Measurements from ENCODE around the gene CLBA1. TPM values are rescaled to one million over a fixed set of nuclear protein-coding genes. Genes with fewer than 3 reads are reported as not detected.
"Not testable (repeated sequence)": the region's sequence is repeated elsewhere in the genome, so short reads cannot be mapped to it uniquely, and the experiment has no call there.

Gene CLBA1
- total RNA-seq, 5 donors from 2014 or later (not counting 1 experiment from before 2014, with no cell fraction given) = 1.2 to 3.4 (median 2.7) TPM

DNA sequence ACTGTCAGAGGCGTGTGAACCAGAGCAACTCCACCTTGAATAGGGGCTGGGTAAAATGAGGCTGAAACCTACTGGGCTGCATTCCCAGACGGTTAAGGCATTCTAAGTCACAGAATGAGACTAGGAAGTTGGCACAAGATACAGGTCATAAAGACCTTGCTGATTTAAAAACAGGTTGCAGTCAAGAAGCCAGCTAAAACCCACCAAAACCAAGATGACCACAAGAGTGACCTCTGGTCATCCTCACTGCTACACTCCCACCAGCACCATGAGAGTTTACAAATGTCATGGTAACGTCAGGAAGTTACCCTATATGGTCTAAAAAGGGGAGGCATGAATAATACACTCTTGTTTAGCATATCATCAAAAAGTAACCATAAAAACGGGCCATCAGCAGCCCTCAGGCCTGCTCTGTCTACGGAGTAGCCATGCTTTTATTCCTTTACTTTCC is 46.9 kb downstream of the CLBA1 start:
- H3K4me1 ChIP-seq (ENCODE audit: control insufficient read depth in 1 of 2, extremely low read depth in 1 of 2, insufficient read depth in 2 of 2, low read length in 2 of 2); H3K27me3 ChIP-seq (replicated peaks in 1 of 2; ENCODE audit: control insufficient read depth in 2 of 2, extremely low read depth in 1 of 2, insufficient read depth in 2 of 2, low read length in 1 of 2); H3K4me3 ChIP-seq (ENCODE audit: control insufficient read depth in 1 of 2, extremely low read depth in 1 of 2, low read length in 1 of 2); DNase-seq; H3K27me3 Mint-ChIP-seq; H3K36me3 Mint-ChIP-seq; H3K9me3 ChIP-seq; H3K27ac ChIP-seq (ENCODE audit: low read length); H3K9me3 Mint-ChIP-seq; CTCF ChIA-PET; ATAC-seq (replicated peaks in 1 of 4); H3K36me3 ChIP-seq (ENCODE audit: control insufficient read depth in 2 of 2, extremely low read depth in 1 of 2, insufficient read depth in 1 of 2, low read length in 1 of 2): not testable (repeated sequence)
- Mint-ChIP-seq H3K4me1 (peaks cover 5 to 22% (median 16%) of the 10 kb centered on the region in 3 donors), H3K4me3 (peak overlapping the region in 2 of 3 donors; percentile 87 to 91), H3K27ac (peak overlapping the region in 1 of 2 donors; percentile 91)
- WGBS (ENCODE audit: insufficient coverage) = 80% methylated on average over 3 of the region's 5 CpGs
- POLR2A ChIA-PET = interaction anchor here in 1 of 2 donors (0.7 kb wide), 1 partner anchor 222 kb away, joined by 3 read pairs; no protein-coding TSS in a partner anchor

DNA sequence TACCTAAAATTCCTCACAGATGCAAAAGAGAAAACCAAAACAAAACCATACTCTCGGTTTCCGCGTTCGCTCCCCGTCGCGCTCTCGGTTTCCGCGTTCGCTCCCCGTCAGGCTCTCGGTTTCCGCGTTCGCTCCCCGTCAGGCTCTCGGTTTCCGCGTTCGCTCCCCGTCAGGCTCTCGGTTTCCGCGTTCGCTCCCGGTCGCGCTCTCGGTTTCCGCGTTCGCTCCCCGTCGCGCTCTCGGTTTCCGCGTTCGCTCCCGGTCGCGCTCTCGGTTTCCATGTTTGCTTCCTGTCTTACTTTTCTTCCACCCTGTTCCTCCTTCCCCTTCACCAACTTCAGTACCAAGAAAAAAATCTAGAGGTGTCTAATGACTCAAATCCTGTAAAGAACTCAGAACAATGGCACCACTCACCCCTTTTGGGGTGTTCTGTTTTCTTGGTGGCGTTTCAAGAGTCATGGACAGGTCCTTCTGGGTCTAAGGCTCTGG is 47.9 kb downstream of the CLBA1 start:
- POLR2A ChIA-PET; H3K9me3 ChIP-seq; H3K4me1 ChIP-seq (ENCODE audit: control insufficient read depth in 1 of 2, extremely low read depth in 1 of 2, insufficient read depth in 2 of 2, low read length in 2 of 2); H3K36me3 ChIP-seq (ENCODE audit: control insufficient read depth in 2 of 2, extremely low read depth in 1 of 2, insufficient read depth in 1 of 2, low read length in 1 of 2); H3K9me3 Mint-ChIP-seq; CTCF ChIA-PET; H3K36me3 Mint-ChIP-seq; H3K27me3 ChIP-seq (replicated peaks in 1 of 2; ENCODE audit: control insufficient read depth in 2 of 2, extremely low read depth in 1 of 2, insufficient read depth in 2 of 2, low read length in 1 of 2); H3K27me3 Mint-ChIP-seq: not testable (repeated sequence)
- Mint-ChIP-seq H3K4me3 (peak overlapping the region; percentile 67 to 91 (median 87)), H3K27ac (peak overlapping the region; percentile 36 to 91), H3K4me1 (peaks cover 5 to 22% (median 16%) of the 10 kb centered on the region in 3 donors)
- Histone ChIP-seq H3K4me3 (ENCODE audit: control insufficient read depth in 1 of 2, extremely low read depth in 1 of 2, low read length in 1 of 2) (peak overlapping the region; percentile 56 to 78), H3K27ac (ENCODE audit: low read length) (peak overlapping the region; percentile 69)
- DNase-seq (peak in 1 of 35 experiments; percentile 45), ATAC-seq (replicated peaks in 1 of 4) (peak in 3 of 4 experiments; percentile 27 to 51 (median 41))
- under 1% methylated on average over 34 of the region's 45 CpGs for WGBS (ENCODE audit: insufficient coverage)

DNA sequence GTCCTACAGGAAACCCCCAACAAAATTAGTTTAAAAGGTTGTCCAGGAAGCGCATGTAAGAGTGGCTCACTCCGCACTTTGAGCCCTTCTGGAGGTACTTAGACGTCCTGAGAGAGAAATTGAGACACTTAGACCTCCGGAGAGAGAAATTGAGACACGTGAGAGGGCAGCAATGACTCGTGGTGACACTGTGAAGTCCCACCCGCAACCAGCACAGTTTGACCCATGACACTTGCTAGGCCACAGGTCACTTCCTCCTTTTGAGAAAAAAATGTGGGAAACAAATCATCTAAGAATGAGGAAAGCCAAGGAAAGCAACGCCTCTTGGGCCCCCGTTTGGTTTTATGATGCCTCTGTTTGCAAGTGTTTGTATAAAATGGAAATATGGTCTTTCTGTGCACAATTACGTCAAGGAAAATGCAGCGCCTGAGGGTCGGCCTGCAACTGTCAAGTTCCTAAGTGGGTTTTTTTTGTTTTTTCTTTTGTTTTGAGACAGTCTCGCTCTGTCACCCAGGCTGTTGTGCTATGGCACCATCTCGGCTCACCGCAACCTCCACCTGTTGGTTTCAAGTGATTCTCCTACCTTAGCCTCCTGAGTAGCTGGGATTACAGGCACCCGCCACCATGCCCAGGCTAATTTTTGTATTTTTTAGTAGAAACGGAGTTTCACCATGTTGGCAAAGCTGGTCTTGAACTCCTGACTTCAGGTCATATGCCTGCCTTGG is 48.9 kb downstream of the CLBA1 start:
- H3K4me3 Mint-ChIP-seq = peak overlapping the region in 2 of 3 donors; percentile 87 to 91
- H3K27ac Mint-ChIP-seq = peak overlapping the region in 1 of 2 donors; percentile 91
- no peaks in the 10 kb centered on the region for H3K9me3 Mint-ChIP-seq
- CTCF ChIA-PET = interaction anchor here in 1 of 2 donors (0.6 kb wide), 1 partner anchor 47 kb away, joined by 3 read pairs; no protein-coding TSS in a partner anchor
- POLR2A ChIA-PET = no interaction called here
- Histone ChIP-seq H3K36me3 (ENCODE audit: control insufficient read depth in 2 of 2, extremely low read depth in 1 of 2, insufficient read depth in 1 of 2, low read length in 1 of 2) (no peaks in the 10 kb centered on the region), H3K27me3 (replicated peaks in 1 of 2; ENCODE audit: control insufficient read depth in 2 of 2, extremely low read depth in 1 of 2, insufficient read depth in 2 of 2, low read length in 1 of 2) (no peaks in the 10 kb centered on the region), H3K27ac (ENCODE audit: low read length) (no peak overlapping the region), H3K4me3 (ENCODE audit: control insufficient read depth in 1 of 2, extremely low read depth in 1 of 2, low read length in 1 of 2) (no peak overlapping the region), H3K4me1 (ENCODE audit: control insufficient read depth in 1 of 2, extremely low read depth in 1 of 2, insufficient read depth in 2 of 2, low read length in 2 of 2) (peaks cover 2 to 4% of the 10 kb centered on the region in 2 experiments), H3K9me3 (no peaks in the 10 kb centered on the region)
- H3K4me1 Mint-ChIP-seq = peaks cover 5 to 22% (median 16%) of the 10 kb centered on the region in 3 donors
- DNase-seq (no peak), ATAC-seq (replicated peaks in 1 of 4) (no peak)
- no peaks in the 10 kb centered on the region for H3K27me3 Mint-ChIP-seq
- H3K36me3 Mint-ChIP-seq = no peaks in the 10 kb centered on the region
- 90% methylated on average over 11 of the region's 17 CpGs for WGBS (ENCODE audit: insufficient coverage)

DNA sequence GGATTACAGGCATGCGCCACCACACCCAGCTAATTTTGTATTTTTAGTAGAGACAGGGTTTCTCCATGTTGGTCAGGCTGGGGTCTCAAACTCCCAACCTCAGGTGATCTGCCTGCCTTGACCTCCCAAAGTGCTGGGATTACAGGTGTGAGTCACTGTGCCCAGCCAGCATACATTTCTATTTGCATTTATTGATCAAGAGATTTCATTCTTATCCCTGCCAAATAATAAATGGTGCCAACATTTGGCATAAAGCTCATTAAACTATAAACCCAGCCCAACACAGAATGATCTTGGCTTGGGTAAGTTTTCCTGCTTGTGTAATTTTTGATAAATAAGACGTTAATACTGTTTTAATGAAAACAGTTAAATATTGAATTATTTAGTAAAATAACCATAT is 50.0 kb downstream of the CLBA1 start:
- H3K27ac Mint-ChIP-seq; ATAC-seq (replicated peaks in 1 of 4); H3K27me3 ChIP-seq (replicated peaks in 1 of 2; ENCODE audit: control insufficient read depth in 2 of 2, extremely low read depth in 1 of 2, insufficient read depth in 2 of 2, low read length in 1 of 2); POLR2A ChIA-PET; H3K4me1 ChIP-seq (ENCODE audit: control insufficient read depth in 1 of 2, extremely low read depth in 1 of 2, insufficient read depth in 2 of 2, low read length in 2 of 2); CTCF ChIA-PET; H3K9me3 ChIP-seq; H3K27ac ChIP-seq (ENCODE audit: low read length); H3K36me3 Mint-ChIP-seq; H3K4me3 ChIP-seq (ENCODE audit: control insufficient read depth in 1 of 2, extremely low read depth in 1 of 2, low read length in 1 of 2); H3K4me3 Mint-ChIP-seq; H3K36me3 ChIP-seq (ENCODE audit: control insufficient read depth in 2 of 2, extremely low read depth in 1 of 2, insufficient read depth in 1 of 2, low read length in 1 of 2); H3K27me3 Mint-ChIP-seq; DNase-seq; H3K9me3 Mint-ChIP-seq: not testable (repeated sequence)
- no CpG with 5 or more reads among the region's 2 CpGs for WGBS (ENCODE audit: insufficient coverage)
- H3K4me1 Mint-ChIP-seq = peaks cover 5 to 22% (median 16%) of the 10 kb centered on the region in 3 donors

DNA sequence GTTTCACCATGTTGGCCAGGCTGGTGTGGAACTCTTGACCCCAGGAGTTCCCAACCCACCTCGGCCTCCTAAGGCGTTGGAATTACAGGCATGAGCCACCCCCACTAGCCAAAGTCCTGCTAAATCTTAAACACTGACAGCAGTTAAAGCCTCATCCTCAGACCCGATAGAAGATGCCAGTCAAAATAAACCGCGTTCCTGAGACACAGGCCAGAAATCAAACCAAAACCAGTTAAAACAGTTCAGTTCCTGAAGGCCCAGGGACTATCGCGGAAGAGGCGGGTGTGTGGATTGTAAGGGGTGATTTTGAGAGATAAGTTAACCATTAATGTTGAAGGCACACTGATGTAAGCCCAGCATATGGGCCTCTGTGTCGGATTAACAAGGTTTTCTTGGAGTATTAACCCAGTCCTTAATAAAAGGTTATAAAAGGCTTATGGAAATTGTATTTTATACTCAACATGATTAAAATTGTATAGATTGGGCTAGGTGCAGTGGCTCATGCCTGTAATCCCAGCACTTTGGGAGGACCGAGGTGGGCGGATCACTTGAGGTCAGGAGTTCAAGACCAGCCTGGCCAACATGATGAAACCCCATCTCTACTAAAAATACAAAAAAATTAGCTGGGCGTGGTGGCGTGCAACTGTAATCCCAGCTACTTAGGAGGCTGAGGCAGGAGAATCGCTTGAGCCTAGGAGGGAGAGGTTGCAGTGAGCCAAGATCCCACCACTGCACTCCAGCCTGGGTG is 54.0 kb downstream of the CLBA1 start:
- no peak overlapping the region for H3K27ac Mint-ChIP-seq

More for the DNA sequence above, 54.0 kb downstream of the CLBA1 start:
- DNase-seq (no peak), ATAC-seq (replicated peaks in 1 of 4) (no peak)
- Histone ChIP-seq H3K27ac (ENCODE audit: low read length) (no peak overlapping the region), H3K9me3 (no peaks in the 10 kb centered on the region), H3K27me3 (replicated peaks in 1 of 2; ENCODE audit: control insufficient read depth in 2 of 2, extremely low read depth in 1 of 2, insufficient read depth in 2 of 2, low read length in 1 of 2) (peaks cover 0 to 18% of the 10 kb centered on the region in 2 experiments), H3K4me1 (ENCODE audit: control insufficient read depth in 1 of 2, extremely low read depth in 1 of 2, insufficient read depth in 2 of 2, low read length in 2 of 2) (no peaks in the 10 kb centered on the region), H3K4me3 (ENCODE audit: control insufficient read depth in 1 of 2, extremely low read depth in 1 of 2, low read length in 1 of 2) (no peak overlapping the region), H3K36me3 (ENCODE audit: control insufficient read depth in 2 of 2, extremely low read depth in 1 of 2, insufficient read depth in 1 of 2, low read length in 1 of 2) (no peaks in the 10 kb centered on the region)
- ChIA-PET POLR2A (no interaction called here), CTCF (no interaction called here)
- Mint-ChIP-seq H3K27me3 (peaks cover 0 to under 1% of the 10 kb centered on the region in 2 donors), H3K36me3 (no peaks in the 10 kb centered on the region), H3K4me3 (no peak overlapping the region), H3K4me1 (peaks cover under 1 to 2% (median 1%) of the 10 kb centered on the region in 3 donors), H3K9me3 (no peaks in the 10 kb centered on the region)
- 85% methylated on average over 4 of the region's 14 CpGs for WGBS (ENCODE audit: insufficient coverage)
